ENCODE results near the gene ARHGEF28.

Gene ARHGEF28

GRCh38 chr5:73917433-73917832, 291.4 kb downstream of the ARHGEF28 start:
- Mint-ChIP-seq H3K27me3 (peaks cover 4% of the 10 kb centered on the region), H3K36me3 (no peaks in the 10 kb centered on the region), H3K4me3 (no peak overlapping the region), H3K4me1 (peaks cover 2% of the 10 kb centered on the region), H3K27ac (no peak overlapping the region), H3K9me3 (no peaks in the 10 kb centered on the region)
- ATAC-seq (ENCODE audit: low read depth) (no peak), DNase-seq (ENCODE audit: low spot score in 2 of 2) (no peak)

- Mint-ChIP-seq H3K27me3 (peaks cover 4% of the 10 kb centered on the region), H3K36me3 (no peaks in the 10 kb centered on the region), H3K27ac (no peak overlapping the region), H3K4me1 (peaks cover 2% of the 10 kb centered on the region), H3K4me3 (no peak overlapping the region), H3K9me3 (no peaks in the 10 kb centered on the region)
- ATAC-seq (ENCODE audit: low read depth) (no peak), DNase-seq (ENCODE audit: low spot score in 2 of 2) (no peak)
Observed at GRCh38 chr5:73917891-73918290, 291.9 kb downstream of the ARHGEF28 start.

- Mint-ChIP-seq H3K36me3 (no peaks in the 10 kb centered on the region), H3K27me3 (peaks cover 4% of the 10 kb centered on the region), H3K4me3 (no peak overlapping the region), H3K9me3 (no peaks in the 10 kb centered on the region), H3K4me1 (peaks cover 2% of the 10 kb centered on the region), H3K27ac (no peak overlapping the region)
- no peak for ATAC-seq (ENCODE audit: low read depth)
- DNase-seq (ENCODE audit: low spot score in 2 of 2) = no peak
Observed at GRCh38 chr5:73918791-73919221, 292.8 kb downstream of the ARHGEF28 start.

- no peak overlapping the region for H3K4me3 Mint-ChIP-seq
- ATAC-seq (ENCODE audit: low read depth) (no peak), DNase-seq (ENCODE audit: low spot score in 2 of 2) (no peak)
- peaks cover 13% of the 10 kb centered on the region for H3K27me3 Mint-ChIP-seq
- no peaks in the 10 kb centered on the region for H3K36me3 Mint-ChIP-seq
- H3K9me3 Mint-ChIP-seq = no peaks in the 10 kb centered on the region
- H3K27ac Mint-ChIP-seq = no peak overlapping the region
- H3K4me1 Mint-ChIP-seq = peaks cover 2% of the 10 kb centered on the region
Observed at GRCh38 chr5:73921741-73922140, 295.7 kb downstream of the ARHGEF28 start.

GRCh38 chr5:73922224-73922623, 296.2 kb downstream of the ARHGEF28 start:
- H3K27ac Mint-ChIP-seq = no peak overlapping the region
- peaks cover 13% of the 10 kb centered on the region for H3K27me3 Mint-ChIP-seq
- H3K4me3 Mint-ChIP-seq = no peak overlapping the region
- H3K4me1 Mint-ChIP-seq = peaks cover 2% of the 10 kb centered on the region
- H3K36me3 Mint-ChIP-seq = no peaks in the 10 kb centered on the region
- H3K9me3 Mint-ChIP-seq = no peaks in the 10 kb centered on the region
- ATAC-seq (ENCODE audit: low read depth) (no peak), DNase-seq (ENCODE audit: low spot score in 2 of 2) (no peak)

GRCh38 chr5:73922875-73923557, 297.0 kb downstream of the ARHGEF28 start:
- no peak for DNase-seq (ENCODE audit: low spot score in 2 of 2)
- Mint-ChIP-seq H3K27ac (no peak overlapping the region), H3K27me3 (peaks cover 13% of the 10 kb centered on the region), H3K4me1 (peaks cover 2% of the 10 kb centered on the region), H3K4me3 (no peak overlapping the region), H3K36me3 (no peaks in the 10 kb centered on the region), H3K9me3 (no peaks in the 10 kb centered on the region)
- ATAC-seq (ENCODE audit: low read depth) = no peak

GRCh38 chr5:73928476-73929070, 302.6 kb downstream of the ARHGEF28 start:
- no peak for ATAC-seq (ENCODE audit: low read depth)
- peaks cover 9% of the 10 kb centered on the region for H3K27me3 Mint-ChIP-seq

GRCh38 chr5:73935719-73936118, 309.7 kb downstream of the ARHGEF28 start:
- no peak for ATAC-seq (ENCODE audit: low read depth)
- Mint-ChIP-seq H3K4me1 (no peaks in the 10 kb centered on the region), H3K36me3 (no peaks in the 10 kb centered on the region), H3K27ac (no peak overlapping the region), H3K4me3 (no peak overlapping the region), H3K9me3 (no peaks in the 10 kb centered on the region), H3K27me3 (peaks cover 4% of the 10 kb centered on the region)
- DNase-seq (ENCODE audit: low spot score in 2 of 2) = no peak

More at GRCh38 chr5:73928476-73929070, 302.6 kb downstream of the ARHGEF28 start:
- Mint-ChIP-seq H3K4me3 (no peak overlapping the region), H3K27ac (no peak overlapping the region), H3K36me3 (no peaks in the 10 kb centered on the region), H3K4me1 (no peaks in the 10 kb centered on the region), H3K9me3 (no peaks in the 10 kb centered on the region)
- no peak for DNase-seq (ENCODE audit: low spot score in 2 of 2)

- H3K9me3 Mint-ChIP-seq = peaks cover 4% of the 10 kb centered on the region
- no peak overlapping the region for H3K27ac Mint-ChIP-seq
- no peak overlapping the region for H3K4me3 Mint-ChIP-seq
- peaks cover 4% of the 10 kb centered on the region for H3K27me3 Mint-ChIP-seq
- no peaks in the 10 kb centered on the region for H3K4me1 Mint-ChIP-seq
- DNase-seq (ENCODE audit: low spot score in 2 of 2) = no peak
- ATAC-seq (ENCODE audit: low read depth) = no peak
- no peaks in the 10 kb centered on the region for H3K36me3 Mint-ChIP-seq
Observed at GRCh38 chr5:73938280-73938937, 312.4 kb downstream of the ARHGEF28 start.

GRCh38 chr5:73938938-73939320, 312.9 kb downstream of the ARHGEF28 start:
- Mint-ChIP-seq H3K9me3 (peaks cover 4% of the 10 kb centered on the region), H3K4me3 (no peak overlapping the region), H3K27me3 (peaks cover 4% of the 10 kb centered on the region), H3K4me1 (no peaks in the 10 kb centered on the region), H3K36me3 (no peaks in the 10 kb centered on the region), H3K27ac (no peak overlapping the region)
- DNase-seq (ENCODE audit: low spot score in 2 of 2) (no peak), ATAC-seq (ENCODE audit: low read depth) (no peak)

GRCh38 chr5:73939557-73939956, 313.6 kb downstream of the ARHGEF28 start:
- no peak for ATAC-seq (ENCODE audit: low read depth)
- H3K27me3 Mint-ChIP-seq = peaks cover 4% of the 10 kb centered on the region
- H3K4me1 Mint-ChIP-seq = no peaks in the 10 kb centered on the region
- no peak overlapping the region for H3K4me3 Mint-ChIP-seq
- H3K27ac Mint-ChIP-seq = no peak overlapping the region
- peaks cover 1% of the 10 kb centered on the region for H3K36me3 Mint-ChIP-seq
- H3K9me3 Mint-ChIP-seq = peaks cover 7% of the 10 kb centered on the region
- DNase-seq (ENCODE audit: low spot score in 2 of 2) = no peak

- Mint-ChIP-seq H3K27ac (no peak overlapping the region), H3K9me3 (peaks cover 7% of the 10 kb centered on the region), H3K4me3 (no peak overlapping the region), H3K27me3 (peaks cover 4% of the 10 kb centered on the region), H3K36me3 (peaks cover 1% of the 10 kb centered on the region), H3K4me1 (no peaks in the 10 kb centered on the region)
- no peak for ATAC-seq (ENCODE audit: low read depth)
- no peak for DNase-seq (ENCODE audit: low spot score in 2 of 2)
Observed at GRCh38 chr5:73940026-73940425, 314.0 kb downstream of the ARHGEF28 start.

- DNase-seq (ENCODE audit: low spot score in 2 of 2) = no peak
Observed at GRCh38 chr5:73940801-73941200, 314.8 kb downstream of the ARHGEF28 start.

GRCh38 chr5:73942783-73943182, 316.8 kb downstream of the ARHGEF28 start:
- no peak overlapping the region for H3K27ac Mint-ChIP-seq
- H3K27me3 Mint-ChIP-seq = peaks cover 2% of the 10 kb centered on the region
- peaks cover 7% of the 10 kb centered on the region for H3K9me3 Mint-ChIP-seq
- H3K36me3 Mint-ChIP-seq = peaks cover 1% of the 10 kb centered on the region
- no peak for DNase-seq (ENCODE audit: low spot score in 2 of 2)
- no peak for ATAC-seq (ENCODE audit: low read depth)
- no peaks in the 10 kb centered on the region for H3K4me1 Mint-ChIP-seq
- H3K4me3 Mint-ChIP-seq = no peak overlapping the region

More at GRCh38 chr5:73940801-73941200, 314.8 kb downstream of the ARHGEF28 start:
- Mint-ChIP-seq H3K9me3 (peaks cover 7% of the 10 kb centered on the region), H3K4me3 (no peak overlapping the region), H3K4me1 (no peaks in the 10 kb centered on the region), H3K27me3 (peaks cover 4% of the 10 kb centered on the region), H3K27ac (no peak overlapping the region), H3K36me3 (peaks cover 1% of the 10 kb centered on the region)
- no peak for ATAC-seq (ENCODE audit: low read depth)

Measured in memory B cell (primary cell).